Neural crest cell (in vitro differentiated cells): ENCODE measurements around the gene PRPSAP1. TPM values are rescaled to one million over a fixed set of nuclear protein-coding genes. Genes with fewer than 3 reads are reported as not detected.

Experiments
- DNase-seq: peaks from one replicate; pipeline ENCODE4 v3.0.0; 2021; ENCODE audit warnings: low read depth, mixed read lengths, low spot score
- H3K27ac Mint-ChIP-seq: one replicate; pipeline ENCODE4 v1.8.0; 2021; ENCODE audit warnings: mild to moderate bottlenecking, mixed read lengths; ENCODE audit not compliant: unreplicated experiment
- H3K27me3 Mint-ChIP-seq: 2 replicates; pipeline ENCODE4 v1.8.0; 2021; ENCODE audit warnings: low read depth, mild to moderate bottlenecking, mixed read lengths
- H3K36me3 Mint-ChIP-seq: 2 replicates; pipeline ENCODE4 v1.8.0; 2021; ENCODE audit warnings: low read depth, mild to moderate bottlenecking, mixed read lengths
- H3K4me1 Mint-ChIP-seq: 2 replicates; pipeline ENCODE4 v1.8.0; 2021; ENCODE audit warnings: mixed read lengths
- H3K4me3 Mint-ChIP-seq: one replicate; pipeline ENCODE4 v1.8.0; 2021; ENCODE audit warnings: mild to moderate bottlenecking, mixed read lengths
- H3K9me3 Mint-ChIP-seq: 2 replicates; pipeline ENCODE4 v1.8.0; 2021; ENCODE audit warnings: mixed read lengths
- CTCF ChIP-seq: fragments of 200-600 bp; sonication (generic); conservative IDR thresholded peaks from 2 replicates; pipeline ENCODE4 v1.5.0; 2021; ENCODE audit warnings: antibody characterized with exemption, mild to moderate bottlenecking
- total RNA-seq: library from RNA; stranded (reverse); gene quantifications from 2 replicates; pipeline ENCODE4 v1.2.1, GENCODE V29; 2021

PRPSAP1 gene
- total RNA-seq, 1 donor from 2014 or later: 73.6 TPM

- H3K36me3 Mint-ChIP-seq: peaks cover 29% of the 10 kb centered on the region
These were observed 10.6 kb downstream of the PRPSAP1 start for GRCh38 chr17:76343106-76343505.

GRCh38 chr17:76341301-76341700 is 12.4 kb downstream of the PRPSAP1 start:
- no peak for TF ChIP-seq CTCF
- no peak for DNase-seq
- Mint-ChIP-seq H3K4me1 (peaks cover 10% of the 10 kb centered on the region), H3K36me3 (peaks cover 20% of the 10 kb centered on the region), H3K4me3 (no peak overlapping the region), H3K9me3 (no peaks in the 10 kb centered on the region), H3K27me3 (no peaks in the 10 kb centered on the region), H3K27ac (no peak overlapping the region)

More at GRCh38 chr17:76343106-76343505, 10.6 kb downstream of the PRPSAP1 start:
- H3K27ac Mint-ChIP-seq: no peak overlapping the region
- no peaks in the 10 kb centered on the region for H3K4me1 Mint-ChIP-seq
- TF ChIP-seq CTCF: no peak
- H3K9me3 Mint-ChIP-seq: no peaks in the 10 kb centered on the region
- no peaks in the 10 kb centered on the region for H3K27me3 Mint-ChIP-seq
- H3K4me3 Mint-ChIP-seq: no peak overlapping the region
- no peak for DNase-seq

- Mint-ChIP-seq H3K4me3 (no peak overlapping the region), H3K27ac (no peak overlapping the region), H3K27me3 (no peaks in the 10 kb centered on the region), H3K9me3 (no peaks in the 10 kb centered on the region), H3K36me3 (peaks cover 10% of the 10 kb centered on the region), H3K4me1 (peaks cover 17% of the 10 kb centered on the region)
- DNase-seq: no peak
- no peak for TF ChIP-seq CTCF
These were observed 16.3 kb downstream of the PRPSAP1 start for GRCh38 chr17:76337413-76337777.

- DNase-seq: no peak
- H3K36me3 Mint-ChIP-seq: peaks cover 7% of the 10 kb centered on the region
- no peak for TF ChIP-seq CTCF
- no peak overlapping the region for H3K4me3 Mint-ChIP-seq
- H3K27me3 Mint-ChIP-seq: no peaks in the 10 kb centered on the region
- H3K4me1 Mint-ChIP-seq: peaks cover 17% of the 10 kb centered on the region
- H3K9me3 Mint-ChIP-seq: no peaks in the 10 kb centered on the region
- no peak overlapping the region for H3K27ac Mint-ChIP-seq
These were observed 16.8 kb downstream of the PRPSAP1 start for GRCh38 chr17:76336756-76337412.

GRCh38 chr17:76335716-76336381 is 17.9 kb downstream of the PRPSAP1 start:
- H3K9me3 Mint-ChIP-seq: no peaks in the 10 kb centered on the region
- peaks cover 17% of the 10 kb centered on the region for H3K4me1 Mint-ChIP-seq
- H3K36me3 Mint-ChIP-seq: peaks cover 6% of the 10 kb centered on the region
- DNase-seq: no peak
- no peak overlapping the region for H3K4me3 Mint-ChIP-seq
- TF ChIP-seq CTCF: no peak
- no peak overlapping the region for H3K27ac Mint-ChIP-seq
- no peaks in the 10 kb centered on the region for H3K27me3 Mint-ChIP-seq
